GM12878 (cell line): ENCODE measurements around the gene THOC7. TPM values are rescaled to one million over a fixed set of nuclear protein-coding genes. Genes with fewer than 3 reads are reported as not detected.

Experiments
- ATAC-seq: fragments of 200-7000 bp; cut with Tn5 transposase; 3 replicates; pipeline ENCODE4 v1.9.1; 2020; ENCODE audit warnings: mild to moderate bottlenecking, moderate library complexity
- BruUV-seq: library from RNA; stranded (reverse); fragments of 400-500 nt; replicated peaks from 2 replicates; lab custom pipeline; 2021; lab: Mats Ljungman, UMichigan
- CTCF ChIA-PET: fragments of 300-600 bp; sonication (Branson Sonifier 250); formaldehyde crosslinking; extraction: SDS; loops from one replicate; lab custom pipeline; 2021; ENCODE audit warnings: inconsistent platforms; lab: Yijun Ruan, JAX
- POLR2A ChIA-PET: fragments of 350-600 bp; formaldehyde crosslinking; extraction: SDS; loops from one replicate; lab custom pipeline; 2021; ENCODE audit warnings: inconsistent platforms; lab: Charles Lee
- RAD21 ChIA-PET: fragments of 300-600 bp; sonication (Branson Sonifier 250); formaldehyde crosslinking; loops from one replicate; lab custom pipeline; 2023; ENCODE audit warnings: antibody characterized with exemption; ENCODE audit not compliant: unreplicated experiment; lab: Charles Lee
- SMC1A ChIA-PET: fragments of 300-600 bp; sonication (Branson Sonifier 250); formaldehyde crosslinking; loops from one replicate; lab custom pipeline; 2023; ENCODE audit not compliant: unreplicated experiment, uncharacterized antibody; lab: Charles Lee
- DNase-seq: peaks from one replicate; pipeline ENCODE4 v3.0.0-alpha.2; 2011; ENCODE audit warnings: low read depth, low spot score
- FAIRE-seq: peaks from 3 replicates; lab custom pipeline; 2011; peaks lifted over from hg19 to GRCh38; lab: Jason Lieb, UNC
- H2AFZ ChIP-seq: 2 replicates; pipeline ENCODE4 v1.6.0; 2011; ENCODE audit warnings: low read depth, low read length, control low read depth; ENCODE audit not compliant: control insufficient read depth
- H3K27ac ChIP-seq: 2 replicates; pipeline ENCODE4 v1.5.1; 2011; ENCODE audit warnings: control low read depth; ENCODE audit not compliant: control insufficient read depth, insufficient read depth
- H3K27me3 ChIP-seq, 2 experiments: replicated peaks in 1 of 2; 2 replicates each; pipeline versions ENCODE4 v1.6.0 to v1.6.1; 2011; ENCODE audit warnings: low read length in 1 of 2; ENCODE audit not compliant: control insufficient read depth in 2 of 2, insufficient read depth in 2 of 2
- H3K36me3 ChIP-seq, 2 experiments: 2 replicates each; pipeline ENCODE4 v1.5.1; 2011; ENCODE audit warnings: low read length in 1 of 2; ENCODE audit not compliant: control insufficient read depth in 2 of 2, insufficient read depth in 2 of 2
- H3K4me1 ChIP-seq: 2 replicates; pipeline ENCODE4 v1.6.1; 2011; ENCODE audit warnings: mild to moderate bottlenecking, low read length, moderate library complexity, mixed read lengths; ENCODE audit not compliant: control insufficient read depth, insufficient read depth
- H3K4me2 ChIP-seq: 2 replicates; pipeline ENCODE4 v1.6.0; 2011; ENCODE audit warnings: control low read depth; ENCODE audit not compliant: control insufficient read depth, insufficient read depth
- H3K4me3 ChIP-seq: fragments of 200-600 bp; sonication (generic); 2 replicates; pipeline ENCODE4 v1.5.1; 2016
- H3K79me2 ChIP-seq: 2 replicates; pipeline ENCODE4 v1.6.0; 2011; ENCODE audit warnings: low read length; ENCODE audit not compliant: control insufficient read depth, insufficient read depth
- H3K9ac ChIP-seq: 2 replicates; pipeline ENCODE4 v1.8.0; 2011; ENCODE audit warnings: low read length, control low read depth, mixed read lengths; ENCODE audit not compliant: control insufficient read depth, insufficient read depth
- H3K9me3 ChIP-seq: replicated peaks from 3 replicates; pipeline ENCODE4 v1.5.1; 2011; ENCODE audit warnings: mild to moderate bottlenecking, low read length; ENCODE audit not compliant: control insufficient read depth, insufficient read depth
- H4K20me1 ChIP-seq: 2 replicates; pipeline ENCODE4 v1.6.0; 2011; ENCODE audit not compliant: control insufficient read depth, insufficient read depth
- BHLHE40 ChIP-seq, 2 experiments: fragments of 450-650 bp in 1 of 2; IDR thresholded peaks; 2 replicates each; pipeline ENCODE4 v1.6.1; 2011 to 2017; ENCODE audit warnings: low read depth in 2 of 2, borderline replicate concordance in 1 of 2, improper control_type of control experiment in 1 of 2, low read length in 1 of 2, mild to moderate bottlenecking in 1 of 2
- CBX5 ChIP-seq: sonication (generic); IDR thresholded peaks from 2 replicates; pipeline ENCODE4 v1.6.1; 2016; ENCODE audit warnings: low read depth, moderate library complexity, mild to moderate bottlenecking, inconsistent platforms
- ESRRA ChIP-seq: IDR thresholded peaks from 2 replicates; pipeline ENCODE4 v1.6.1; 2012; ENCODE audit warnings: mild to moderate bottlenecking, low read length, improper control_type of control experiment
- EZH2 ChIP-seq: IDR thresholded peaks from 2 replicates; pipeline ENCODE4 v1.6.1; 2012; ENCODE audit warnings: low read depth, mild to moderate bottlenecking, control low read depth, inconsistent platforms, low read length, borderline replicate concordance; ENCODE audit not compliant: control insufficient read depth
- NFYA ChIP-seq: IDR thresholded peaks from 2 replicates; pipeline ENCODE4 v1.6.1; 2011; ENCODE audit warnings: low read depth, mild to moderate bottlenecking, low read length, improper control_type of control experiment, borderline replicate concordance
- NR2F1 ChIP-seq: fragments of 450-650 bp; conservative IDR thresholded peaks from 2 replicates; pipeline ENCODE4 v1.6.1; 2017; ENCODE audit warnings: mild to moderate bottlenecking
- PAX8 ChIP-seq: fragments of 450-650 bp; IDR thresholded peaks from 2 replicates; pipeline ENCODE4 v1.6.1; 2017; ENCODE audit warnings: mild to moderate bottlenecking, moderate library complexity
- POLR2AphosphoS5 ChIP-seq: IDR thresholded peaks from 2 replicates; pipeline ENCODE4 v1.6.1; 2011; ENCODE audit warnings: mild to moderate bottlenecking, low read length, inconsistent platforms
- RAD21 ChIP-seq: IDR thresholded peaks from 2 replicates; pipeline ENCODE4 v1.6.1; 2011; ENCODE audit warnings: mild to moderate bottlenecking, low read depth, low read length, moderate library complexity; ENCODE audit not compliant: insufficient read depth
- RB1 ChIP-seq: fragments of 450-650 bp; formaldehyde crosslinking; IDR thresholded peaks from 2 replicates; pipeline ENCODE4 v1.6.1; 2017; ENCODE audit warnings: mild to moderate bottlenecking, borderline replicate concordance
- RBBP5 ChIP-seq: fragments of 200-600 bp; sonication (generic); conservative IDR thresholded peaks from 2 replicates; pipeline ENCODE4 v1.6.1; 2016
- SPI1 ChIP-seq: IDR thresholded peaks from 2 replicates; pipeline ENCODE4 v1.6.1; 2011; ENCODE audit warnings: low read depth, mild to moderate bottlenecking, low read length, moderate library complexity, borderline replicate concordance; ENCODE audit not compliant: insufficient read depth
- USF1 ChIP-seq: IDR thresholded peaks from 2 replicates; pipeline ENCODE4 v1.6.1; 2011; ENCODE audit warnings: borderline replicate concordance, low read depth, mild to moderate bottlenecking, moderate library complexity, mixed read lengths, low read length; ENCODE audit not compliant: insufficient read depth; ENCODE audit errors: extremely low read length
- ZNF24 ChIP-seq: fragments of 450-650 bp; IDR thresholded peaks from 2 replicates; pipeline ENCODE4 v1.6.1; 2017; ENCODE audit warnings: antibody characterized with exemption, mild to moderate bottlenecking
- ZNF622 ChIP-seq: fragments of 450-650 bp; IDR thresholded peaks from 2 replicates; pipeline ENCODE4 v1.6.1; 2017; ENCODE audit warnings: mild to moderate bottlenecking, inconsistent platforms
- whole genome bisulfite sequencing: methylation state at CpG from one replicate; pipeline ENCODE4 v1.1.6; 2016; ENCODE audit warnings: low lambda C conversion rate; ENCODE audit not compliant: insufficient replicate concordance, insufficient coverage; ENCODE audit errors: missing lambda C conversion rate; 5-methylcytosine and 5-hydroxymethylcytosine counted together
- in situ Hi-C: fragments of 300-500 bp; cut with MboI; formaldehyde crosslinking; loops from 9 replicates; pipeline ENCODE4 v1.14.3; 2018; ENCODE audit warnings: mixed read lengths
- intact Hi-C: fragments of 100-400 bp; cut with micrococcal nuclease; formaldehyde crosslinking; loops from one replicate; pipeline ENCODE4 v1.14.2; 2022; ENCODE audit not compliant: unreplicated experiment
- polyA plus RNA-seq, 11 experiments: library from polyadenylated mRNA; depleted of rRNA in 4 of 11; unstranded in 6 of 11; stranded (reverse) in 5 of 11; fragments of >200 nt; fragmentation: Nextera tagmentation in 4 of 11; fragmentation: Illumina TruSeq in 1 of 11; extraction: Ambion mirVana in 4 of 11; extraction: Trizol in 1 of 11; gene quantifications; 1 replicate in 1 of 11; 2 replicates in 10 of 11; pipeline versions ENCODE4 v1.2.1 to v1.2.3, GENCODE V29; 2011 to 2016; ENCODE audit warnings: inconsistent platforms in 2 of 11, missing spikeins in 2 of 11, low read depth in 1 of 11
- total RNA-seq, 4 experiments: library from RNA; depleted of rRNA in 3 of 4; stranded (reverse); fragments of >200 nt in 3 of 4; fragmentation: Illumina TruSeq in 1 of 4; extraction: Trizol in 1 of 4; gene quantifications; 2 replicates each; pipeline versions ENCODE4 v1.2.1 to v1.2.3, GENCODE V29; 2013 to 2021

THOC7 gene
- total and polyA plus RNA-seq, 10 of the 15 experiments (the other 5 are each of a cell fraction or from before 2014, with no cell fraction given) = 61.7 to 269 (median 138) TPM

- H3K36me3 ChIP-seq = peaks cover 1 to 4% of the 10 kb centered on the region in 2 experiments; a peak in 2 of 4 replicates
- H3K79me2 ChIP-seq = peaks cover 12% of the 10 kb centered on the region
- no peaks in the 10 kb centered on the region for H4K20me1 ChIP-seq
- peaks cover 16% of the 10 kb centered on the region for H3K4me1 ChIP-seq
- in situ Hi-C loops = no loop called here
- ChIA-PET SMC1A (interaction anchor here (1.4 to 2.0 kb wide), 2 partner anchors 12 to 31 kb away, joined by 9 to 10 read pairs; no protein-coding TSS in a partner anchor), POLR2A (no interaction called here)
- DNase-seq (no peak), ATAC-seq (no peak)
- no TSS peak for BruUV-seq
- 100% methylated on average over 1 of the region's 1 CpG for WGBS
- H3K27me3 ChIP-seq = no peaks in the 10 kb centered on the region
- no peak for TF ChIP-seq USF1
- TF ChIP-seq, all 136 proteins: peak for 0
- Histone ChIP-seq H3K9me3 (no peaks in the 10 kb centered on the region), H3K4me2 (no peak overlapping the region), H2AFZ (no peak overlapping the region), H3K4me3 (no peak overlapping the region), H3K27ac (no peak overlapping the region), H3K9ac (no peak overlapping the region)
- intact Hi-C loops = no loop called here
- CTCF ChIA-PET = no interaction called here
- RAD21 ChIA-PET = no interaction called here
- no peak for FAIRE-seq
These were observed 45.2 kb upstream of the THOC7 start for GRCh38 chr3:63908776-63909175.

GRCh38 chr3:63908081-63908736 is 44.6 kb upstream of the THOC7 start:
- POLR2A ChIA-PET = no interaction called here
- H3K27me3 ChIP-seq = no peaks in the 10 kb centered on the region
- no TSS peak for BruUV-seq

More at GRCh38 chr3:63908081-63908736, 44.6 kb upstream of the THOC7 start:
- FAIRE-seq (no peak), DNase-seq (no peak), ATAC-seq (no peak)
- peaks cover 12% of the 10 kb centered on the region for H3K4me1 ChIP-seq
- TF ChIP-seq POLR2AphosphoS5 = no peak
- no peak for TF ChIP-seq SPI1
- TF ChIP-seq CBX5 = no peak
- no peak for TF ChIP-seq ESRRA
- TF ChIP-seq PAX8 = no peak
- no peak for TF ChIP-seq RB1
- TF ChIP-seq RBBP5 = no peak
- TF ChIP-seq RAD21 = no peak
- no peak for TF ChIP-seq ZNF622
- TF ChIP-seq NR2F1 = no peak
- TF ChIP-seq NFYA = no peak
- TF ChIP-seq EZH2 = no peak
- TF ChIP-seq BHLHE40 (IDR thresholded peaks at IDR 0.05; ENCODE audit: borderline replicate concordance in 1 of 2, low read depth in 2 of 2, low read length in 1 of 2) = no peak
- no peak for TF ChIP-seq ZNF24
- WGBS = 64% methylated on average over 2 of the region's 2 CpGs
- peaks cover 1 to 4% of the 10 kb centered on the region in 2 experiments; a peak in 2 of 4 replicates for H3K36me3 ChIP-seq
- RAD21 ChIA-PET = interaction anchor here (1.6 kb wide), 1 partner anchor 10 kb away, joined by 3 read pairs; no protein-coding TSS in a partner anchor
- no peak overlapping the region for H3K4me2 ChIP-seq
- no peak overlapping the region for H3K4me3 ChIP-seq
- SMC1A ChIA-PET = interaction anchor here (0.9 to 1.5 kb wide), 5 partner anchors 14 to 38 kb away, joined by 3 to 5 read pairs (median 3); no protein-coding TSS in a partner anchor
- H3K79me2 ChIP-seq = peaks cover 8% of the 10 kb centered on the region
- H3K9ac ChIP-seq = no peak overlapping the region
- no peaks in the 10 kb centered on the region for H4K20me1 ChIP-seq
- H3K9me3 ChIP-seq = no peaks in the 10 kb centered on the region
- H2AFZ ChIP-seq = no peak overlapping the region
- intact Hi-C loops (no loop called here), in situ Hi-C loops (no loop called here)
- no peak overlapping the region for H3K27ac ChIP-seq
- CTCF ChIA-PET = no interaction called here
